Stimulated activated CD8-positive, alpha-beta memory T cell treated with anti-CD3 and anti-CD28 coated beads, Interleukin-12 subunit alpha, Interleukin-12 subunit beta, amount 100 ng/mL, for 4 hours (primary cell): ENCODE measurements around the gene ZNF83.
"Not testable (repeated sequence)": the region's sequence is repeated elsewhere in the genome, so short reads cannot be mapped to it uniquely, and the experiment has no call there.

ENCODE experiments used
- DNase-seq: peaks from one replicate; pipeline ENCODE4 v3.0.0-alpha.2; 2020; ENCODE audit warnings: low read depth

Gene ZNF83

GRCh38 chr19:52569638-52569999, 68.5 kb downstream of the ZNF83 start:
- DNase-seq, result not testable (repeated sequence)

- DNase-seq, result no peak
These were observed 70.2 kb downstream of the ZNF83 start for GRCh38 chr19:52567921-52568320.

DNA sequence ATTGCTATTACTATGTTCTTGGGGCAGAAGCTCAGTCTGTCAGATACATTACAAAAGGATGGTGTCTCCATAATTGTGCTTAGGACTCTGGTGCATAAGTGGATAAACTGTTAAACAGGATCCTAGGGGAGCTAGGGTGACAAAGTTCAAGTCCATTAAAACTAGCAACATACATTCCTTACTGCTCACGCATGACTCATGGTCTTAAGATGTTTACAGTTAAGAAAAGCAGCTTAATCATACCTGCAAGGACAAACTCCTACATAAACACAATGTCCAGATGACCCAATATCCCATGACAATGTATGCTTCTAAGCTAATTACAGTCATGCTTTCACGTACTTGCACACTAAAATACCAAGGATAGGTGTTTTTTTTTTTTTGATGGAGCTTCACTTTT, 71.6 kb downstream of the ZNF83 start:
- no peak for DNase-seq

GRCh38 chr19:52566121-52566520, 72.0 kb downstream of the ZNF83 start:
- DNase-seq, result no peak
